ENCODE measurements around the gene SEMA3C.

- TF ChIP-seq, protein P1, sequence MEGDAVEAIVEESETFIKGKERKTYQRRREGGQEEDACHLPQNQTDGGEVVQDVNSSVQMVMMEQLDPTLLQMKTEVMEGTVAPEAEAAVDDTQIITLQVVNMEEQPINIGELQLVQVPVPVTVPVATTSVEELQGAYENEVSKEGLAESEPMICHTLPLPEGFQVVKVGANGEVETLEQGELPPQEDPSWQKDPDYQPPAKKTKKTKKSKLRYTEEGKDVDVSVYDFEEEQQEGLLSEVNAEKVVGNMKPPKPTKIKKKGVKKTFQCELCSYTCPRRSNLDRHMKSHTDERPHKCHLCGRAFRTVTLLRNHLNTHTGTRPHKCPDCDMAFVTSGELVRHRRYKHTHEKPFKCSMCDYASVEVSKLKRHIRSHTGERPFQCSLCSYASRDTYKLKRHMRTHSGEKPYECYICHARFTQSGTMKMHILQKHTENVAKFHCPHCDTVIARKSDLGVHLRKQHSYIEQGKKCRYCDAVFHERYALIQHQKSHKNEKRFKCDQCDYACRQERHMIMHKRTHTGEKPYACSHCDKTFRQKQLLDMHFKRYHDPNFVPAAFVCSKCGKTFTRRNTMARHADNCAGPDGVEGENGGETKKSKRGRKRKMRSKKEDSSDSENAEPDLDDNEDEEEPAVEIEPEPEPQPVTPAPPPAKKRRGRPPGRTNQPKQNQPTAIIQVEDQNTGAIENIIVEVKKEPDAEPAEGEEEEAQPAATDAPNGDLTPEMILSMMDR (IDR thresholded peaks at IDR 0.05; ENCODE audit: insufficient read depth, low read length): no peak
- TF ChIP-seq POLR2AphosphoS5 (IDR thresholded peaks at IDR 0.05; ENCODE audit: low read depth): no peak
Observed at GRCh38 chr7:80842022-80842790, 76.6 kb downstream of the SEMA3C start.
